Stimulated activated CD4-positive, alpha-beta T cell treated with anti-CD3 and anti-CD28 coated beads, Interleukin-1b, Interleukin-23, amount 100 ng/mL, for 24 hours (primary cell): Measurements from ENCODE around the gene WDFY2.
"Not testable (repeated sequence)": the region's sequence is repeated elsewhere in the genome, so short reads cannot be mapped to it uniquely, and the experiment has no call there.

Experiments used
- DNase-seq, 4 experiments: peaks; one replicate each; pipeline ENCODE4 v3.0.0-alpha.2; 2020; ENCODE audit warnings: low read depth in 4 of 4, low spot score in 1 of 4

Gene WDFY2, protein sequence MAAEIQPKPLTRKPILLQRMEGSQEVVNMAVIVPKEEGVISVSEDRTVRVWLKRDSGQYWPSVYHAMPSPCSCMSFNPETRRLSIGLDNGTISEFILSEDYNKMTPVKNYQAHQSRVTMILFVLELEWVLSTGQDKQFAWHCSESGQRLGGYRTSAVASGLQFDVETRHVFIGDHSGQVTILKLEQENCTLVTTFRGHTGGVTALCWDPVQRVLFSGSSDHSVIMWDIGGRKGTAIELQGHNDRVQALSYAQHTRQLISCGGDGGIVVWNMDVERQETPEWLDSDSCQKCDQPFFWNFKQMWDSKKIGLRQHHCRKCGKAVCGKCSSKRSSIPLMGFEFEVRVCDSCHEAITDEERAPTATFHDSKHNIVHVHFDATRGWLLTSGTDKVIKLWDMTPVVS

DNA sequence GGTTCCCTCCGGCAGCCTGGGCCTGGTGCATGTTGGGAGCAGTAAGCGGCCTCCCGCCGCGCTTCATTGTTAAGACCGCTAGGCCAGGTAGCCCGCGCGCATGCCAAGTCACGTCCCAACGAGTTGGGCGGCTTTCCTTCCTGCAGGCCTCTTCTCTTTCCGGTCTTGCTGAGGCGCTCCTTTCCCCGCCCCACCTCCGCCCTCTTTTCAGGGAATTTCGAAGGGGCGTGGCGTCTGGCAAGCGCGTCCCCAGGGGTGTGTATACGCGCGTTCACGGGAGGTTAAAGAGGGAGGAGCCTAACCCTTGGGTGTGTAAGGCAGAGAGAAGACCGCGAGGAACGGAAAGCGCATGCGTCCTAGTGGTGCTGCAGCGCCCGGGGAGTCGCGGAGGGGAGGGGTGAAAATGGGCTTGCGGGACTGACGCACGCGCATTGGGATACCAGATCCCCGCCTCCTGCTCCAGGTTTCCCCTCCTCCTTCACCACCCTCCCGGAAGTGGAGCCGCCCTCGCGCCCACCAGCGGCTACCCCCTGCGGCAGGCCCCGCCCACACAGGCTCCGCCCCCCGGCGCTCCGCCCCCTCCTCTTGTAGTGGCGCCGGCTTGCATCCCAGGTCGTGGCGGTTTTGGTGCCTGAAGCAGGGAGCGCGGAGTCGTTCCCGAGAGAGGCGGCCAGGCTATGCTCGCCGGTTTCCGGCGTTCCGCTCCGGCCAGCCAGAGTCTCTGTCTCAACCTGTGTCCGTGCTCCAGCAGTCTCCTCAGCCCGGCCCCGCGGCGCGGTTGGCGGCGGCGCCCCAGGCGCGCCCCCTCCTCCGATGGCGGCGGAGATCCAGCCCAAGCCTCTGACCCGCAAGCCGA, at the start of gene WDFY2:
Gene WDFY2, plus strand, starts transcription at position 588 of the 856 bp plus-strand sequence. Its CDS starts 226 bp downstream, at position 814.
- DNase-seq, result peak; percentile 97 to 99 (median 98)

DNA sequence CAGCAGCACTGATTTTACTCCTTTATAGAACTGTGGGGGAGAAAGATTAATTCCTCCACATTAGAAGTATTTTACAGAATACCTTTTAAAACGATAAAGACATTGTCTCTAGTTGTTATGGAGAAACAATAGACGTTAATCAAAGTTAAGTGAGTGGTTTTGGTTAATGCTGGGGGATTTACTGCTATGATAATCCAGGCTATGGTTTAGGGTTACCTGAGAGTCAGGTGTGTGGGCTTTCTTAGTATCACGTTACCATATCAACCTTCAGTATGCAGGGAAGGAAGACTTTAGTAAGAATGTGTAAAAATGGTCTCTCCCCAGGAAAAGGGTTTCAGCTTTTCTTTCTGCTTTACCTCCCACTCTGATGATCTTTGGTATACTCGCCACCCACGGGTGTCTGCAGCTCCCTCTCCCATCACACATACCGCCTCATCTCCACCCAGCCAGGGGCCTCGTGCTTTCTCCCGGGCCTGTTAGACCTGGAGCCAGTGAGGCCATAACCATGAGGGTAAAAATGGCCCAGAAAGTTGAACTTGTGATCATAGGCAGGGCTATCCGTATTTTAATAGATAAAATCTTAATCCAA, 45.6 kb upstream of the WDFY2 start:
- DNase-seq, result no peak

DNA sequence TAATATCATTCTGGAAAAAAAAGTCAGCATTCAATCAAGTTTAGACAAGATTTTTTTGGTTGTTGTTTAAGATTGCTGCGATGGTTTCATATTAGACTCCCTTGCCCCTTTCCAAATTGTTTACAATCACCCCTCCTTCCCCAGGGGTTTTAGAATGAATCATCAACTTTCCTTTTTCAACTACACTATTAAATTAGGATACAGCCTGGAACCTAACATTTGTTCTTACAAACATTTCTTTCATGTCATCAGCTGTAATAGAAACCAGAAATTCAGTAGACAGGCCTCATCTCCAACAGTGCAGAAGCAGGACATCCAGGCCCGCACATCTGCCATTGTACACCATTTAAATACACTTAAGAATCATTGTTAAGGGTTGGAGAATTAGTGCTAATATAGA, 44.4 kb upstream of the WDFY2 start:
- DNase-seq, result no peak

DNA sequence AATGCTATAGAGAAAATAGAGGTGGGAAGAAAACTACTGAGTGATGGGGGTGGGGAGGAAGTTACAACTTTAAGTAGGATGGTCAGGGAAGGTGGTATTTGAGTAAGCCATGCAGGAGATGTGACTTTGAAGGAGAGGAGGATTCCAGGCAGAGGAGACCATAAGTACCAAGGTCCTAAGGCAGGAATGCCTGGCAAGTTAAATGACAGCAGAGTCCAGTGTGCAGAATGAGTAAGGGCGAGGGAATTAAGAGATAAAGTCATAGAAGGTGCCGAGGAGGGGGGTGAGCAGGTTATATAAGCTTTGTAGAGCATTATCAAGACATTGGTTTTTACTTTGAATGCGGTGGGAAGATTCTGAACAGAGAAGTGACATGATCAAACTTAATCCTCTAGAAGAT, 43.2 kb upstream of the WDFY2 start:
- no peak for DNase-seq

DNA sequence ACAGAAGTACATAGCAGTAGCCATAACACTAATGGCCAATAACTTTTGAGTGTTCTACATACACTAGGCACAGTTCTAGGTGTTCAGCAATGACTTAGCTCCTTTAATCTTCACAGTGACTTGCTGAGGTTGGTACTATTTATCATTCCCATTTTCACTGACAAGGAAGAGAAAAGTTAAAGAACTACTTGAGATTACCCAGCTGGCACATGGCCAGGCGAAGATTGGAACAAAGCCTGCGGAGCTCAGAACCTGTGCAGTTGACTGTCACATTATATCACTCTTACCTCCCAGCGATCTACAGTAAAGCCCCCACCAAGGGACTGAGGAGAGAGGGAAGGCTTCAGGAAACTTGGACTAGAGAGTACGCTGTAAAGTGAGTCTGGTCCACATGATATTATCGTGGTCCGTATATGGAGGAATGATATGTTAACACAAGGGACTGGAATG, 42.4 kb upstream of the WDFY2 start:
- no peak for DNase-seq

DNA sequence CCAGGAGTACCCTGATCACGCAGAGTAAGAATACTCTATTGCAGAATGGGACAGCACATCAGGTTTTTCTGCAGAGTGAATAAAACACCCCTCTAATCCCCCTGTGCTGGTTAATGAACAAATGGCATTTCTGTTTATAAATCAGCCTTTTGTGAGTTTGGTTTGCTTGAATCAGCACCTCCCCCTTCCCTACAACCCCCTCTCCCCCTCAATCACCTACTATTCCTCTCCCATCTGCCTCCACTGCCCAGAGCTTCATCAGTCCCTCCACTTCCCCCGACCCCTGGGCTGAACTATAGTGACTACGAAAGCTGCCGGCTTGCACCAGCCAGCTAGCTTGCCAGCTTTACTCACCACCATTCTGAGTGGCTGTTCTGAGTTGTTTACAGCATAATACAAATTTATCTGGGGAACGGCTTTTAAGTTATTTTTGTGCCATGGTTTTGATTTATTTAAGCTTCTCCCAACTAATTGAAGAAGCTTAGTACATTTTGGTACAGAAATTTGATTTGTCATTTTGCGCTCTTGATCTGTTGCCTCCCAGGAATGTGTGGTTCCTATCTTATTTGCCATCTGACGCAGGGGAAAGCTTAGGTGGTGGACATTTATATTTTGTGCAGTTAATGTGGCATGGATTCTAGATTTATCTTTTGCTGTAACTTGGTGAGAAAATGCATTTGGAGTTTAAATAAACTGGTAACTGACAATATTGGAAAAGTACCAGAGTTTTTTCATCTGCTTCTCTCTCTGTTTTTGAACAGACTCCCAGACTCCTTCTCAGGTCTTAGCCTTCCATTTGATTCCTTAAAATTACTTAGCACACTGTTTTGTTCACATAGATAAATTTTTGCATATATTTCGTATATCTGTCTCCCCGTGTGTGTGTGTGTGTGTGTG, 41.7 kb upstream of the WDFY2 start:
- DNase-seq, result no peak

DNA sequence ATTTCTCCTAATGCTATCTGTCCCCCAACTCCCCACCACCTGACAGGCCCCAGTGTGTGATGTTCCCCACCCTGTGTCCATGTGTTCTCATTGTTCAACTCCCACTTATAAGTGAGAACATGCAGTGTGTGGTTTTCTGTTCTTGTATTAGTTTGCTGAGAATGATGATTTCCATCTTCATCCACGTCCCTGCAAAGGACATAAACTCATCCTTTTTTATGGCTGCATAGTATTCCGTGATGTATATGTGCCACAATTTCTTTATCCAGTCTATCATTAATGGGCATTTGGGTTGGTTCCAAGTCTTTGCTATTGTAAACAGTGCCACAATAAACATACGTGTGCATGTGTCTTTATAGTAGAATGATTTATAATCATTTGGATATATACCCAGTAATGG, 38.8 kb upstream of the WDFY2 start:
- not testable (repeated sequence) for DNase-seq

DNA sequence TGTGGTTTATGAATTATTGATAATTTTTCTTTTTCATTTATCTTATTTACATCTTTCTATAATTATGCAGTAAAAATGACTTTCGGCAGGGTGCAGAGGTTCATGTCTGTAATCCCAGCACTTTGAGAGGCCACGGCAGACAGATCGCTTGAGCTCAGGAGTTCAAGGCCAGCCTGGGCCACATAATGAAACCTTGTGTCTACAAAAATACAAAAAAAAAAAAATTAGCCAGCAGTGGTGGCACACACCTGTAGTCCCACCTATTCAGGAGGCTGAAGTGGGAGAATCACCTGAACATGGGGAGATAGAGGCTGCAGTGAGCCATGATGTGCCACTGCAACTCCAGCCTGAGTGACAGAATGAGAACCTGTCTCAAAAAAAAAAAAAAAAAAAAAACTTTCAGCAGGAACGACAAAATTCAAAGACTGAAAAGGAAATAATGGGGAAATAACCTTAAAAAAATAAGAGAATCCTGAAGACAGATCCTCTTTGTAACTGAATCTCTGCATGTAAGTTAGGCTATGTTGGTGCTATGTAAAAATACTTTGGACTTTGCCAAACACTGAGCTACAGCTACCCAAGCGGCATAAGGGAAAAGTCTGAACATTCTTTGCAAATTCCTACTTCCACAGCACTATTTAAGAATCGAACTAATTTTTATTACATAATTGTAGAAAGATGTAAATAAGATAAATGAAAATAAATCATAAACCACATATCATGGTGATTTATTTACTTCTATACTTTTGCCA, 36.7 kb upstream of the WDFY2 start:
- DNase-seq, result no peak

DNA sequence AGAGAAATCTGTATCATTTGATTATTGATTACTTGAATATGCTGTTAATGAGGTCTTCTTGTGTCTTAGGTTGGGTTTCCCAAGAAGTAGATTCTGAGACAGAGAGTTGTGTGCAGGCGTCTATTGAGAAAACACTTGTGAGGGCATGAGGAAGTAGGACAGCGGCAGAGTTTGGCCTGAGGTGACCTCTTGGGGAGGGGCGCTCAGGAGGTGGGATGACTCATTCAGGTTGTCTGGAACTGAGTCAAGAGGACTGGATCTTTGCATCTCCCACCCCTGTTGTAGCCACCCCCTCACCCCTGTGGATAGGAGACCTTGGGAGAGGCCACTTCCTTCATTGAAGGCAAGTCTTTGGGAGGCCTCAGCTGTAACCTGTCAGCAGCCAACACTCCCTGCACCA, 35.2 kb upstream of the WDFY2 start:
- no peak for DNase-seq

DNA sequence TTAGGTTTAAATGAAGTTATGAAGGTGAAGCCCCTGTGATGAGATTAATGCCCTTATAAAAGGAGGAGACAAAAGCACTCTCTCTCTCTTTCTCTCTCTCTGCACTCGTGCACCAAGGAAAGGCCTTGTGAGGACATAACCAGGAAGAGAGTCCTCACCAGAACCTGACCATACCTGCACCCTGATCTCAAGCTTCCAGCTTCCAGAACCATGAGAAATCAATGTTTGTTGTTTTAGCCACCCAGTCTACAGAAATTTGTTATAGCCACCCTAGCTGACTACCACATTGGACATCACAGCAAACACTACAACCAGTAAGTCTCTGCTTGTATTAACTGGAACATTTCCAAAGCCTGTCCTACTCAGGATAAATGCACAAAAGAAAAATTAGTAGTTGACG, 34.7 kb upstream of the WDFY2 start:
- no peak for DNase-seq

DNA sequence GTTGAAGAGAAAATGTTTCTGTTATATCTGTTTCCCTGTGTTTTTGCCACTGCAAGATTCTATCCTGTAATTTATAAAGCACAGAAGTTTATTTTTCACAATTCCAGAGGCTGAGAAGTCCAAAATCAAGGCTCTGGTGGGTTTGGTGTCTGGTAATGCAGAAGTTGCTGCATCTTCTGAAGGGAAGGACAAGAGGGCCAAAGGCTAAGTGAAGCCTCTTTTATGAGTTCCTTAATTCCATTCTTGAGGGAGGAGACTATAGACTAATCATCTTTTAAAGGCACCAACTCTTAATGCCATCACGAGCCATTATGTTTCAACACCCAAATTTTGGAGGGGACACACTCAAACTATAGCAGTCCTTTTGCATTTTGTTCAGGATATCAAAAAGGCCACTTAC, 34.1 kb upstream of the WDFY2 start:
- no peak for DNase-seq

DNA sequence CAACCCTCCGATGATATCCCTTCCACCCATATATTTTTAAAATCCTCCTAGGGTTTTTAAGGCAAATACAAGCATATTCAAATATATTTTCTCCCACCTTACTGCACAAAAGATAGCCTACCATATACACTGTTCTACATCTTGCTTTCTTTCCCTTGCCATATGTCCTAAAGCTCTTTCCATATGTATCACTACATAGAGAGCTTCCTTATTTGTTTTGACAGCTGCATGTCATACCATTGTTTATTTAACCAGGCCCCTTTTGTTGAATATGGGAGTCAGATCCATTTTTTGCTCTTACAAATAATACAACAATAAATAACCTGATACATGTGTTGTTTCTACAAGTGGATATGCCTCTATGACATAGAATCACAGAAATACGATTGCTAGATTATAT, 32.8 kb upstream of the WDFY2 start:
- no peak for DNase-seq

DNA sequence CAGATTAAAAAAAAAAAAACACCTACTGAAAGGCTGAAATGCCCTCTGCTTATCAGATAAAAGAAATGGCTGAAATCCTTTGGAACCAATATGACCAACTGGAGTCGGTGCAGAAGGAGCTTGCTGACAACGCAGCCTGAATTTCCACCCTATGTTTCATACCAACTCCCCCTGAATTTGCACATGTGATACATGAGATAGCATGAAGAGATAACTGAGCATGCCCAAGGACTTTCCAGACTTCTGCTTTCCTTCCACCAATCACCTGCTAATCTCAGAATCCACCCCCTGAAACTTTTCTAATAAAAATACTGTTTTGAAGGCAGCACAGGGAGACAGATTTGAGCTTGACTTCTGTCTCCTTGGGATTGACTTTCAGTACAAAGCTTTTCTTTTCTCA, 32.2 kb upstream of the WDFY2 start:
- DNase-seq, result no peak

DNA sequence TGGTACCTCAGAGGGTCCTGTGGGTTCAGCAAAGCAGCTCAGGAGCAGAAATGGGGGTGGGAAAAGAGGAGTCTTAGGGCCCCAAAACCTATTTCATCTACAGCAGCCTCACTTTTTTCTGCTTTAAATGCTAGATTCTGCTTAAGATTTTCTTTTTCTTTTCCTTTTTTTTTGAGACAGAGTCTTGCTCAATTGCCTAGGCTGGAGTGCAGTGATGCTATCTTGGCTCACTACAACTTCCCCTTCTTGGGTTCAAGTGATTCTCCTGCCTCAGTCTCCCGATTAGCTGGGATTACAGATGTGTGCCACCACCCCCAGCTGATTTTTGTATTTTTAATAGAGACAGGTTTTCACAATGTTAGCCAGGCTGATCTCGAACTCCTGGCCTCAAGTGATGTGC, 30.7 kb upstream of the WDFY2 start:
- DNase-seq, result no peak

DNA sequence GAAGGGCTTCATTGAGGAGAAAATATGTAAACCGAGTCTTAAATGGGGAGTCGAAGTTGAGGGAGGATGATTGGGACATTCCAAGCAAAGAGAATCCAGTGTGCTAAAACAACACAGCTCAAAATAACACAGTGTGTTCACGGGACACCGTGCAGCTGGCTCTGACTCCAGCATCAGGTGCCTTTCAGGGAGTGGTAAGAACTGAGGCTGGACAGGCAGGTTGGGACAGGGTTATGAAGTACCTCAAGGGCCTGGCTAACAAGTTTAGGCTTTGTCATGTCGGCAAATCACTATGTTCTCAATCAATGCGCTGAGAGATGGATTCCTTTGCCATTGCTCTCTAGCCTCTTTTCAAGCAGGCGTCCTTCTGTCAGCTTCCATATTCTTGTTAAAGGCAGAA, 27.5 kb upstream of the WDFY2 start:
- no peak for DNase-seq

DNA sequence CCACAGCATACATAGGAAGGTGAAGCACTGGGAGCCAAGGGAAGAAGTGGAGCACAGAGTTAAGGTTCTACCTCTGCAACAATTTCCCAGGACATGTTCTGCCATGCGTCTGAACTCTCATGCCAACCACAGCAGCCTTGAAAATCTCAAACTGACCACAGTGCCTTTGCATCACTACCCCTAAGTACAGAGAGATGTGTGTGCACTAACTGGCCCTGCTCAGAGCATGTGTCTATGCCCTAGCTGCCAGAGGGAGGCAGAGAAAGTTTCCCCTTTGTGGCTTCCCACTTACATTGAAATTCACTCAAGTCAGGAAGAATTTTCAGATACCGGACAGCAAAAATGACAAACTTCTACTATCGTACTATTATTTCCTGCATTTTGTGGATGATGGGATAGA, 26.8 kb upstream of the WDFY2 start:
- DNase-seq, result no peak

DNA sequence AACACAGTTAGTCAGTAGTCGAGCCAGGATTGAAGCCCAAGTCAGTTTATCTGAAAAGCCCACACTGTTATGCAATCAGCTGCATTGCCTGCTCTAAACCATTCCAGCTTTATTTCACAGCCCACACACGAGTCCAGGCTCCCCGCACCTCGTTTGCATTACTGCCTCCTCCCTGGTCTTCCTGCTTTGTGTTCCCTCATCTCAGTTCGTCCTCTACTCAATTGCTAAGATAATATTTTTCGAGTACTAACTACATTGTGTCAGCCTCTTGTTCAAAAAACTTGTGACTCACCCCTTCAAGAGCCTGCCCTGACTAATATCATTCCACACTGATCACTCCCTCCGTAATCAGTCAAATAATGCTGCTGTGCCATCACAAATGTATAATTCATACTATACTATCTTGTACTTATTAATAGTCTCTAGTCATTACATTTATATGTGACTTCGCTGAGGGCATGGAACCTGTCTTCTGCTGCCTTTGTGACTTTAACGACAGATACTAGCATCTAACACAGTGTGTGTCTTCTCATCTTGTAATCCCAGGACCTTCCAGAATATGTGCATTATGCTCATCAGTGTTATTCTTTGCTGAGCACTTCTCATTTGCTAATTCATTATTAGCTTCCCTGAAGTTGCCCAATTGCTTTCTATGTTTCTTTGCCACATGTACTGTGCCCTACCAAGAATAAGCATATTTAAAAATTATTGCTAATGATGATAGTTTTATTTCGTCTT, 26.2 kb upstream of the WDFY2 start:
- DNase-seq, result no peak

DNA sequence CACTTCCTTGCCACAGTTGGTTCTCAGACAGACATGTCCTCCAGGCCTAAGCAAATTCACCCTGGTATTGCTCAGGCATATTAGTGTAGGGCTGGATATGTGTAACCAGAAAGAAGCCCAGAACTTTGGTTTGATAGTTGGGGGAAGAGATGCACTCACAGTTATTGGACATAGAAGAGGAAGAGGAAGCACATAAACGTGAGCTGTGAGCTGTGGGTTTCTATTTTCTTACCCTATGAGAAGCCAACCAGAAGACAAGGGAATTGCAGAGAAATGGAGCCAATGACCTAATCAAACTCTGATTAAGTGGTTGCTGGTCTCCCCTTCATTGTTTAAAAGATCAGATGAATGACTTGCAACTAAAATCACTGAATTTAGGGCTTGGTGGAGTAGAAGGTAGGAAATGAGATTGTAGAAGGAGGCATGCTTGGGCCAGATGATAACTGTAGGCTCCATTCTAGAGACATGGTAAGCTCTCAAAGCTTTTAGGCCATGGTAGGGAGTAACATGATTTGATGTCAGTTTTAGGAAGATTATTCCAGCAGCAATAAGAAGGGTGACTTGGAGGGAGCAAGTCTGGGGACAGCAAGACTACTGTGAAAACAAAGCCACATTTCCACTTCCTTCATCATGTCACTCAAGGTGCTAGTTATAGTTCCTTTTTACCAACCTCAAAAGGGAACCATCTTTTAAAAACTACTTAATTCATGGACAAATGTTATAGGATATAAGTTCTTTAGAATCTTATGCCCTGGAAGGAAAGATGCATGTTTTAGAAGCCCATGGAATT, 24.1 kb upstream of the WDFY2 start:
- DNase-seq, result no peak
